K562 treated with DMSO at 1 percent for 48 hours (cell line): ENCODE results near the gene CHRNG. TPM values are rescaled to one million over a fixed set of nuclear protein-coding genes. Genes with fewer than 3 reads are reported as not detected.

Source experiments
- total RNA-seq: library from RNA; unstranded; fragments of 300-600 nt; gene quantifications from 2 replicates; pipeline ENCODE4 v1.2.3, GENCODE V29; 2022; ENCODE audit warnings: low replicate concordance; ENCODE audit errors: extremely low read depth

CHRNG gene
- not detected in 2 replicates for total RNA-seq

GRCh38 chr2:232539298-232540231 is at the start of gene CHRNG:
CHRNG (plus strand) TSS chr2:232539692; CDS start chr2:232539748, 56 bp downstream.

GRCh38 chr2:232519581-232520438 is 19.7 kb upstream of the CHRNG start, which contains the start of gene PRSS56:
PRSS56 (plus strand) TSS chr2:232520388; CDS start chr2:232520599, 211 bp downstream.

GRCh38 chr2:232525791-232526371 is 13.6 kb upstream of the CHRNG start, which contains the start of gene CHRND:
CHRND (plus strand) TSS chr2:232526160; CDS start chr2:232526216, 56 bp downstream.

GRCh38 chr2:232550354-232551249 is 11.1 kb downstream of the CHRNG start, which contains the start of the genes EIF4E2 and TIGD1:
EIF4E2 (plus strand) TSS chr2:232550689; CDS start chr2:232550725, 36 bp downstream.
TIGD1 (minus strand) TSS chr2:232550557; CDS start chr2:232549882, 675 bp downstream.

Other genes with a start within 250 kb of the CHRNG start
- not detected in 2 replicates for gene ALPP, start 160.9 kb upstream of the CHRNG start, total RNA-seq
- not detected in 2 replicates for gene ALPG, start 132.8 kb upstream of the CHRNG start, total RNA-seq
- not detected in 2 replicates for gene ALPI, start 83.5 kb upstream of the CHRNG start, total RNA-seq
- gene ECEL1, start 51.9 kb upstream of the CHRNG start, total RNA-seq, result not detected in 2 replicates
- not detected in 2 replicates for gene PRSS56, start 19.3 kb upstream of the CHRNG start, total RNA-seq
- not detected in 2 replicates for gene CHRND, start 13.5 kb upstream of the CHRNG start, total RNA-seq
- not detected in 2 replicates for gene TIGD1, start 10.9 kb downstream of the CHRNG start, total RNA-seq
- not detected in 2 replicates for gene EIF4E2, start 11.0 kb downstream of the CHRNG start, total RNA-seq
- not detected in 2 replicates for gene EFHD1, start 93.9 kb downstream of the CHRNG start, total RNA-seq
- gene GIGYF2, start 157.6 kb downstream of the CHRNG start, total RNA-seq, result not detected in 2 replicates
- gene KCNJ13, start 236.9 kb downstream of the CHRNG start, total RNA-seq, result not detected in 2 replicates